Measurements from ENCODE around the gene STOML1.
A peak's percentile ranks its signal among the peaks of the same experiment; 100 is the strongest.

STOML1 gene

GRCh38 chr15:73944161-73945129 is 47.6 kb downstream of the STOML1 start:
- TF ChIP-seq GATA3 (IDR thresholded peaks at IDR 0.05; ENCODE audit: low read depth, low read length) (no peak), GATA2 (IDR thresholded peaks at IDR 0.05; ENCODE audit: low read depth, low read length) (no peak)

GRCh38 chr15:73942751-73943270 is 49.3 kb downstream of the STOML1 start:
- no peak for TF ChIP-seq GATA3 (IDR thresholded peaks at IDR 0.05; ENCODE audit: low read depth, low read length)
- no peak for TF ChIP-seq GATA2 (IDR thresholded peaks at IDR 0.05; ENCODE audit: low read depth, low read length)

GRCh38 chr15:73941871-73942635 is 50.0 kb downstream of the STOML1 start:
- TF ChIP-seq GATA3 (IDR thresholded peaks at IDR 0.05; ENCODE audit: low read depth, low read length) (no peak), GATA2 (IDR thresholded peaks at IDR 0.05; ENCODE audit: low read depth, low read length) (no peak)

GRCh38 chr15:73941449-73941848 is 50.6 kb downstream of the STOML1 start:
- TF ChIP-seq GATA3 (IDR thresholded peaks at IDR 0.05; ENCODE audit: low read depth, low read length) (no peak), GATA2 (IDR thresholded peaks at IDR 0.05; ENCODE audit: low read depth, low read length) (no peak)

- TF ChIP-seq GATA3 (IDR thresholded peaks at IDR 0.05; ENCODE audit: low read depth, low read length): no peak
- no peak for TF ChIP-seq GATA2 (IDR thresholded peaks at IDR 0.05; ENCODE audit: low read depth, low read length)
Measured at GRCh38 chr15:73941044-73941443, 51.1 kb downstream of the STOML1 start.

GRCh38 chr15:73940061-73940981 is 51.8 kb downstream of the STOML1 start:
- TF ChIP-seq GATA2 (IDR thresholded peaks at IDR 0.05; ENCODE audit: low read depth, low read length) (peak; percentile 85; the same call in 1 of the 2 replicates), GATA3 (IDR thresholded peaks at IDR 0.05; ENCODE audit: low read depth, low read length) (no peak; the same call in 1 of the 2 replicates)

GRCh38 chr15:73939138-73939537 is 53.0 kb downstream of the STOML1 start:
- TF ChIP-seq GATA3 (IDR thresholded peaks at IDR 0.05; ENCODE audit: low read depth, low read length): no peak

- TF ChIP-seq GATA2 (IDR thresholded peaks at IDR 0.05; ENCODE audit: low read depth, low read length) (no peak), GATA3 (IDR thresholded peaks at IDR 0.05; ENCODE audit: low read depth, low read length) (no peak)
Measured at GRCh38 chr15:73937726-73938125, 54.4 kb downstream of the STOML1 start.

GRCh38 chr15:73937296-73937695 is 54.8 kb downstream of the STOML1 start:
- no peak for TF ChIP-seq GATA2 (IDR thresholded peaks at IDR 0.05; ENCODE audit: low read depth, low read length)
- no peak for TF ChIP-seq GATA3 (IDR thresholded peaks at IDR 0.05; ENCODE audit: low read depth, low read length)

GRCh38 chr15:73936588-73937290 is 55.4 kb downstream of the STOML1 start:
- TF ChIP-seq GATA3 (IDR thresholded peaks at IDR 0.05; ENCODE audit: low read depth, low read length) (no peak), GATA2 (IDR thresholded peaks at IDR 0.05; ENCODE audit: low read depth, low read length) (no peak)

GRCh38 chr15:73936181-73936580 is 55.9 kb downstream of the STOML1 start:
- TF ChIP-seq GATA2 (IDR thresholded peaks at IDR 0.05; ENCODE audit: low read depth, low read length): peak; percentile 36; the same call in 1 of the 2 replicates
- no peak for TF ChIP-seq GATA3 (IDR thresholded peaks at IDR 0.05; ENCODE audit: low read depth, low read length)

GRCh38 chr15:73935547-73935946 is 56.5 kb downstream of the STOML1 start:
- no peak for TF ChIP-seq GATA3 (IDR thresholded peaks at IDR 0.05; ENCODE audit: low read depth, low read length)
- no peak for TF ChIP-seq GATA2 (IDR thresholded peaks at IDR 0.05; ENCODE audit: low read depth, low read length)

GRCh38 chr15:73934281-73934680 is 57.8 kb downstream of the STOML1 start:
- peak; percentile 25; the same call in 1 of the 2 replicates for TF ChIP-seq GATA2 (IDR thresholded peaks at IDR 0.05; ENCODE audit: low read depth, low read length)
- no peak for TF ChIP-seq GATA3 (IDR thresholded peaks at IDR 0.05; ENCODE audit: low read depth, low read length)

All from SH-SY5Y (cell line).